Thyroid gland (tissue), 4 donors: ENCODE measurements around the gene DLG1.

Source experiments
- CTCF ChIP-seq, 6 experiments: fragments of 200-600 bp in 3 of 6; fragments of 450-650 bp in 3 of 6; sonication (generic) in 3 of 6; IDR thresholded peaks; one replicate each; pipeline ENCODE4 v1.5.1; 2016 to 2019; ENCODE audit warnings: antibody characterized with exemption in 6 of 6, mild to moderate bottlenecking in 2 of 6, inconsistent platforms in 1 of 6, moderate library complexity in 1 of 6
- POLR2A ChIP-seq, 2 donors: fragments of 450-650 bp; IDR thresholded peaks; one replicate each; pipeline ENCODE4 v1.6.1; 2017; ENCODE audit warnings: antibody characterized with exemption in 2 of 2, mild to moderate bottlenecking in 2 of 2, moderate library complexity in 1 of 2

- TF ChIP-seq CTCF (IDR thresholded peaks at IDR 0.05) (no peak), POLR2A (IDR thresholded peaks at IDR 0.05) (no peak)
Measured at GRCh38 chr3:197289726-197290125, 8.7 kb downstream of the DLG1 start.
